ENCODE measurements around the gene CCDC85C. TPM values are rescaled to one million over a fixed set of nuclear protein-coding genes. Genes with fewer than 3 reads are reported as not detected.

The CCDC85C gene
- total RNA-seq, 2 experiments from 2014 or later, result 6.4 to 15.0 TPM

GRCh38 chr14:99522025-99522401 lies 82.0 kb downstream of the CCDC85C start:
- BruUV-seq (replicated peaks), result no TSS peak
- POLR2A ChIA-PET, result no interaction called here
- Histone ChIP-seq H3K4me3 (ENCODE audit: low read depth, low read length, poor library complexity, severe bottlenecking) (no peak overlapping the region), H3K4me2 (ENCODE audit: low read length) (no peak overlapping the region), H3K9me2 (ENCODE audit: insufficient read depth, low read length) (no peaks in the 10 kb centered on the region), H3K9me3 (ENCODE audit: low read length) (no peaks in the 10 kb centered on the region), H3K27ac (ENCODE audit: low read depth, low read length, poor library complexity, severe bottlenecking) (no peak overlapping the region), H4K20me1 (ENCODE audit: insufficient read depth, low read length) (no peaks in the 10 kb centered on the region), H3K36me3 (ENCODE audit: insufficient read depth, low read length) (no peaks in the 10 kb centered on the region), H3K79me2 (ENCODE audit: insufficient read depth, low read depth, low read length) (no peaks in the 10 kb centered on the region), H2AFZ (ENCODE audit: low read length) (no peak overlapping the region), H3K4me1 (ENCODE audit: insufficient read depth, low read length, poor library complexity, severe bottlenecking) (no peaks in the 10 kb centered on the region)
- TF ChIP-seq CTCF (conservative IDR thresholded peaks at IDR 0.05; ENCODE audit: low read length), result no peak
- no peak for TF ChIP-seq EZH2phosphoT487 (IDR thresholded peaks at IDR 0.05; ENCODE audit: borderline replicate concordance, low read depth, low read length)
- no peak for DNase-seq (ENCODE audit: low spot score)
- CTCF ChIA-PET (ENCODE audit: unreplicated experiment), result no interaction called here
- intact Hi-C loops (cut with micrococcal nuclease; ENCODE audit: unreplicated experiment), result no loop called here

GRCh38 chr14:99521176-99522024 lies 82.6 kb downstream of the CCDC85C start:
- H3K9me2 ChIP-seq (ENCODE audit: insufficient read depth, low read length), result no peaks in the 10 kb centered on the region
- no peaks in the 10 kb centered on the region for H3K4me1 ChIP-seq (ENCODE audit: insufficient read depth, low read length, poor library complexity, severe bottlenecking)
- DNase-seq (ENCODE audit: low spot score), result no peak
- no peaks in the 10 kb centered on the region for H3K79me2 ChIP-seq (ENCODE audit: insufficient read depth, low read depth, low read length)
- no peaks in the 10 kb centered on the region for H3K36me3 ChIP-seq (ENCODE audit: insufficient read depth, low read length)
- no peak overlapping the region for H3K27ac ChIP-seq (ENCODE audit: low read depth, low read length, poor library complexity, severe bottlenecking)
- H3K4me2 ChIP-seq (ENCODE audit: low read length), result no peak overlapping the region
- H3K9me3 ChIP-seq (ENCODE audit: low read length), result no peaks in the 10 kb centered on the region
- no peak overlapping the region for H3K4me3 ChIP-seq (ENCODE audit: low read depth, low read length, poor library complexity, severe bottlenecking)
- intact Hi-C loops (cut with micrococcal nuclease; ENCODE audit: unreplicated experiment), result no loop called here
- BruUV-seq (replicated peaks), result no TSS peak
- H4K20me1 ChIP-seq (ENCODE audit: insufficient read depth, low read length), result no peaks in the 10 kb centered on the region
- ChIA-PET POLR2A (no interaction called here), CTCF (ENCODE audit: unreplicated experiment) (no interaction called here)
- no peak overlapping the region for H2AFZ ChIP-seq (ENCODE audit: low read length)
- TF ChIP-seq EZH2phosphoT487 (IDR thresholded peaks at IDR 0.05; ENCODE audit: borderline replicate concordance, low read depth, low read length) (no peak), CTCF (conservative IDR thresholded peaks at IDR 0.05; ENCODE audit: low read length) (no peak)

- Histone ChIP-seq H3K4me3 (ENCODE audit: low read depth, low read length, poor library complexity, severe bottlenecking) (no peak overlapping the region), H3K4me1 (ENCODE audit: insufficient read depth, low read length, poor library complexity, severe bottlenecking) (no peaks in the 10 kb centered on the region), H2AFZ (ENCODE audit: low read length) (no peak overlapping the region), H3K4me2 (ENCODE audit: low read length) (no peak overlapping the region), H3K9me3 (ENCODE audit: low read length) (no peaks in the 10 kb centered on the region), H3K36me3 (ENCODE audit: insufficient read depth, low read length) (no peaks in the 10 kb centered on the region), H3K27ac (ENCODE audit: low read depth, low read length, poor library complexity, severe bottlenecking) (no peak overlapping the region), H4K20me1 (ENCODE audit: insufficient read depth, low read length) (no peaks in the 10 kb centered on the region), H3K79me2 (ENCODE audit: insufficient read depth, low read depth, low read length) (no peaks in the 10 kb centered on the region), H3K9me2 (ENCODE audit: insufficient read depth, low read length) (no peaks in the 10 kb centered on the region)
- TF ChIP-seq CTCF (conservative IDR thresholded peaks at IDR 0.05; ENCODE audit: low read length), result no peak
- no peak for TF ChIP-seq EZH2phosphoT487 (IDR thresholded peaks at IDR 0.05; ENCODE audit: borderline replicate concordance, low read depth, low read length)
- no TSS peak for BruUV-seq (replicated peaks)
- no peak for DNase-seq (ENCODE audit: low spot score)
- intact Hi-C loops (cut with micrococcal nuclease; ENCODE audit: unreplicated experiment), result no loop called here
- ChIA-PET POLR2A (no interaction called here), CTCF (ENCODE audit: unreplicated experiment) (no interaction called here)
Measured at GRCh38 chr14:99520571-99521081, 83.4 kb downstream of the CCDC85C start.

Measured in OCI-LY7 (cell line).